ENCODE data around the gene ZNF764.

Gene ZNF764

DNA sequence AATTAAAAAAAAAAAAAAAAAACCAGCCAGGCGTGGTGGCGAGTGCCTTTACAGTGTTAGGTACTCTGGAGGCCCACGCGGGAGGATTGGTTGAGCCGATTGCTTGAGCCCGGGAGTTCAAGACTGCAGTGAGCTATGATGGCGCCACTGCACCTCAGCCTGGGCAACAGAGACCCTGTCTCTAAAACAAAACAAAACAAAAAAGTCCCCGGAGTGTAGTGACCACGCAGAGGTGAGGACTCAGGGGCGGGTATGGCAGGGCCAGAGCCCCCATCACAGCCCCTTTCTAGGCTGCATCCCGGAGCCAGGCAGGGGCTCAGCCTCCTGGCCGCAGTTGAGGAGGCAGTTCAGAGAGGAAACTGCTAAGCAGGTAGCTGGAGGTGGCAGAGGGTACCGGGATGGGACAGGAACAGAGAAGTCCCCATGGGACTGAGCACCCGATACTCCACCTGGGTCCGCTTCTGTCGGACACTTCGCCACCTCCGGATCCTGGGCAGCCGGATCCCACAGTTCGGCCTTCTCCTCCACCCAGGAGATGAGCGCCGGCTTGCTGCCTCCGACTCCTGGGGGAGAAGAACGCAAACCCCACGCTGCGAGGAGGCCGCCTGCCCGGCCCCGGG is 24.3 kb downstream of the ZNF764 start:
- TF ChIP-seq, protein P1, sequence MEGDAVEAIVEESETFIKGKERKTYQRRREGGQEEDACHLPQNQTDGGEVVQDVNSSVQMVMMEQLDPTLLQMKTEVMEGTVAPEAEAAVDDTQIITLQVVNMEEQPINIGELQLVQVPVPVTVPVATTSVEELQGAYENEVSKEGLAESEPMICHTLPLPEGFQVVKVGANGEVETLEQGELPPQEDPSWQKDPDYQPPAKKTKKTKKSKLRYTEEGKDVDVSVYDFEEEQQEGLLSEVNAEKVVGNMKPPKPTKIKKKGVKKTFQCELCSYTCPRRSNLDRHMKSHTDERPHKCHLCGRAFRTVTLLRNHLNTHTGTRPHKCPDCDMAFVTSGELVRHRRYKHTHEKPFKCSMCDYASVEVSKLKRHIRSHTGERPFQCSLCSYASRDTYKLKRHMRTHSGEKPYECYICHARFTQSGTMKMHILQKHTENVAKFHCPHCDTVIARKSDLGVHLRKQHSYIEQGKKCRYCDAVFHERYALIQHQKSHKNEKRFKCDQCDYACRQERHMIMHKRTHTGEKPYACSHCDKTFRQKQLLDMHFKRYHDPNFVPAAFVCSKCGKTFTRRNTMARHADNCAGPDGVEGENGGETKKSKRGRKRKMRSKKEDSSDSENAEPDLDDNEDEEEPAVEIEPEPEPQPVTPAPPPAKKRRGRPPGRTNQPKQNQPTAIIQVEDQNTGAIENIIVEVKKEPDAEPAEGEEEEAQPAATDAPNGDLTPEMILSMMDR (IDR thresholded peaks at IDR 0.05; ENCODE audit: insufficient read depth, low read length, poor library complexity, severe bottlenecking): no peak
- peaks cover 5% of the 10 kb centered on the region for H3K36me3 ChIP-seq (ENCODE audit: control insufficient read depth, insufficient read depth, low read length)
- H3K4me3 ChIP-seq (replicated peaks; ENCODE audit: low read depth, low read length): peak overlapping the region; percentile 86
- H3K27me3 ChIP-seq (replicated peaks; ENCODE audit: control insufficient read depth, insufficient read depth, low read length): no peaks in the 10 kb centered on the region
- DNase-seq (ENCODE audit: extremely low read depth, insufficient read length): peak; percentile 72

DNA sequence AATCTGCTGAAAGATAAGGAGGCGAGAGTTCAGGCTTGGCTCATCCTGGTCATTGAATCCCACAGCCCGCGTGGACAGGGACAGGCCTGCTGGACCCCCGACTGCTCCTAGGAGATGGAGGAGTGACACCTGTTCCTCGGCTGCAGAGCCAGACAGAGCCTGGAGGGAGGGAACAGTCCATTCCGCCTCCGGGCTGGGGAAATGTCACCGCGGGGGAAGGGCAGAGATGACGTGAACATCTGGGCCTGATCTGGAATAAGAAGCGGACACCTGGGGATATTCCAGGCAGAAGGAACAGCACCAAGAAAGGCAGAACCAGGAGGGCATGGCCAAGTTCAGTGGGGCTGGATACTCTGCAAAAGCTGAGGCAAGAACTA is 25.0 kb downstream of the ZNF764 start:
- TF ChIP-seq, protein P1 (IDR thresholded peaks at IDR 0.05; ENCODE audit: insufficient read depth, low read length, poor library complexity, severe bottlenecking): no peak
- DNase-seq (ENCODE audit: extremely low read depth, insufficient read length): no peak
- H3K36me3 ChIP-seq (ENCODE audit: control insufficient read depth, insufficient read depth, low read length): peaks cover 5% of the 10 kb centered on the region
- no peak overlapping the region; the same call in 1 of the 2 replicates for H3K4me3 ChIP-seq (replicated peaks; ENCODE audit: low read depth, low read length)
- H3K27me3 ChIP-seq (replicated peaks; ENCODE audit: control insufficient read depth, insufficient read depth, low read length): no peaks in the 10 kb centered on the region

DNA sequence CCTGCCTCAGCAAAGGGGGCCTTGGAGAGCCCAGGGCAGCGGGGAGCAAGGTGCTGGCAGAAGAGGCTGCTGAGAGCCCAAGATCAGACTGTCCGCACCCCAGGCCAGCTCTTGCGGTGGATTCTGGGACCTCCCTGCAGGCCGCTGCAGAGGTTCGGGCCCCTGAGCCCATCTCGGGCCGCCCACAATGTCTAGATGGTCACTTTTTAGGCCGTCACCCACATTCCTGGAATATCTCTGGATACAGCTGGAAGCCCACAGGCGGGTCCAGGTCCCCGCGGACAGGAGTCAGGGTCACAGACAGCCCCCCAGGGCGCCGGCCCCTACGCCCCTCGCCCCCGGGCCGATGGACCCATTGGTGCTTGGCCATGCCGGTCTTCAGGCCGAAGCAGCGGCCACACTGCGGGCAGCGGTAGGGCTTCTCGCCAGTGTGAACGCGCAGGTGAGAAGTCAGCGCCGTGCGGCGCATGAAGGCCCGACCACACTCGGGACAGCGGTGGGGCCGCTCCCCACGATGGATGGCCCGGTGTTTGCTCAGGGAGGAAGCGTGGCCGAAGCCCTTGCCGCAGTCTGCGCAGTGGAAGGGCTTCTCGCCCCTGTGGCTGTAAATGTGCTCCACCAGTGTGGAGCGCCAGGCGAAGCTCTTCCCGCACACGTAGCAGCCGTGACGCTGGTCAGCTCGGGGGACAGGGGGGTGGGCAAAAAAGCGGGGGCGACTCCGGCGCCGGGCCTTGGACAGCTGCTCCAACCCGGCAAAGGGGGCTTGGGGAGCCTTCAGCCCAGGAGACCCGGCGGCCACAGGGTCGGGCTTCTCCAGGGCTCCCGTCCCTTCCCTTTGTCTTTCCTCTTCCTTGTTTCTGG is 25.7 kb downstream of the ZNF764 start:
- Histone ChIP-seq H3K4me3 (replicated peaks; ENCODE audit: low read depth, low read length) (no peak overlapping the region), H3K36me3 (ENCODE audit: control insufficient read depth, insufficient read depth, low read length) (peaks cover 5% of the 10 kb centered on the region), H3K27me3 (replicated peaks; ENCODE audit: control insufficient read depth, insufficient read depth, low read length) (no peaks in the 10 kb centered on the region)
- DNase-seq (ENCODE audit: extremely low read depth, insufficient read length): no peak
- TF ChIP-seq, protein P1 (IDR thresholded peaks at IDR 0.05; ENCODE audit: insufficient read depth, low read length, poor library complexity, severe bottlenecking): no peak

DNA sequence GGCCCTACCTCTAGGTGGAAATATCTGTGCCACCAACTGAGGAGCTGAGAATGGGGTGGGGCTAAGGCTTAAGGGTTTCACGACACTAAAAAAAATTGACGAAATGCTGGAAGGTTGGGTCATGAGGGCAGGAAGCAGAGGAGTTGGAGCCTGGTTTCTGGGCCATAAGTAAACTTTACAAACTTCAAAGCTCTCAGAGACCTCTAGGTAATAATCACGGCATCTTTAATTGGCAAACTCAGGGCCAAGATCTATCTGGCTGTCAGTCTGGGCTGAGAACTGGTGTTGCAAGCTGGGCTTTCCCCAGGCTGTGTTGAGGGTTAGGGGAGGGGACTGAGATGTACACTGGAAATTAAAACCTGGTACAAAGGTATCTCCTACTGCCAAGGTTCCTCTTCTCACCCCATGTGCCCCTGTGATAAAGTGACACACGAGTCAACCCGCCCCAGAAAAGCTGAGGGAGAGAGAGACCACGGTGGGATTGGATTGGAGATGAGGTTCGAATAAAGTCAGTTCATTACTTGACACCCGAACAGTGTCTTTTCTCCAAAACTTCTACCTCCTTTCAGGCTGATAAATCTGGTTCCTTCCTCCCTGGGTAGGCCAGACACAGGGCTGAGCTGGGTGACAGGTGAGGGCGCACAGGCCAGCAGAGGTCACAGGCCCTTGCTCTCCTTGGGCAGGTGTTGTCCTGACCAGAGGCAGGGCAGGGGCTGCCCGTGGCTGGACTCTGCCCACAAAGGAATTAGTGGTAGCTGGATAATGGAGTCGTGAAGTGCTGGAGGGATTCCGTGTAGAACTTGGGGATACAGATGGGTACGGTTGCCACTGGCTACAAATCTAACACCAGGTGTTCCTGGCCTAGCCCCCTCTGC is 27.8 kb downstream of the ZNF764 start:
- H3K27me3 ChIP-seq (replicated peaks; ENCODE audit: control insufficient read depth, insufficient read depth, low read length): no peaks in the 10 kb centered on the region
- no peak overlapping the region for H3K4me3 ChIP-seq (replicated peaks; ENCODE audit: low read depth, low read length)
- no peak for DNase-seq (ENCODE audit: extremely low read depth, insufficient read length)
- peaks cover 5% of the 10 kb centered on the region for H3K36me3 ChIP-seq (ENCODE audit: control insufficient read depth, insufficient read depth, low read length)
- TF ChIP-seq, protein P1 (IDR thresholded peaks at IDR 0.05; ENCODE audit: insufficient read depth, low read length, poor library complexity, severe bottlenecking): no peak

DNA sequence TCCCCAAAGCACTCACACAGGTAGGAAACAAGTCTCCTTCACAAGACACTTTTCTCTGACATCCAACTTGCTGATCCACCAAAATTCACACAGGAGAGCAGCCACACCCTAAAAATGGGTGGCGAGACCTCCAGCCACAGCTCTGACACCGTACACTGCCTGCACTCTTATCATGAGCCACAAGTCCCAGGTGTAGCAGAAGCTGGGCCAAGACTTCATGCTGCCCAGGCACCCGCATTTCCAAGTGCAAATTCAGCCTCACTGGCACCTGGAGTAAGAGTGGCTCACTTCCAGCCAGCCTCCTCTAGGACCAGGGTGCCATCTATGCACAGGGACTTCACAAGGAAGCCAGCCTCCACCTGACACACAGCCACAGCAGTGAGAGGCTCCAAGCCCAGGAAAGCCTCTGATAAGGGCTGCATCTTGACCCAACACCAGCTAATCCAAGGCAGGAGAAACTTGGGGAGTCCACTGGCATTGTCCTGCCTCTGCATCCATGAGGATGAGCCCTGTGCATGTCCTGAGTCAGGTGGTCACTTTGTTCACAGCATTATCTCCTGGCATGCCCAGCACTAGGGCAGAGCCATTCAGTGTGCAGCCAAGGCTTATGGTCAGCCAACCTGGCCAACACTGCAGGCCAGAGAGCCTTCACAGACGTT is 29.2 kb downstream of the ZNF764 start:
- TF ChIP-seq, protein P1 (IDR thresholded peaks at IDR 0.05; ENCODE audit: insufficient read depth, low read length, poor library complexity, severe bottlenecking): no peak

More for the DNA sequence above, 29.2 kb downstream of the ZNF764 start:
- no peak for DNase-seq (ENCODE audit: extremely low read depth, insufficient read length)
- H3K27me3 ChIP-seq (replicated peaks; ENCODE audit: control insufficient read depth, insufficient read depth, low read length): no peaks in the 10 kb centered on the region
- no peak overlapping the region for H3K4me3 ChIP-seq (replicated peaks; ENCODE audit: low read depth, low read length)
- peaks cover 5% of the 10 kb centered on the region for H3K36me3 ChIP-seq (ENCODE audit: control insufficient read depth, insufficient read depth, low read length)
